HEK293T (cell line): ENCODE results near the gene PSMB4.

Experiments used
- CTBP1 ChIP-seq: fragments of 450-650 bp; IDR thresholded peaks from 2 replicates; pipeline ENCODE4 v1.6.1; 2016; ENCODE audit warnings: borderline replicate concordance
- FOXA1 ChIP-seq: fragments of 450-650 bp; IDR thresholded peaks from 2 replicates; pipeline ENCODE4 v1.6.1; 2016; ENCODE audit warnings: mild to moderate bottlenecking
- FOXM1 ChIP-seq: fragments of 450-650 bp; IDR thresholded peaks from 2 replicates; pipeline ENCODE4 v1.6.1; 2017; ENCODE audit warnings: mild to moderate bottlenecking, borderline replicate concordance
- HDGF ChIP-seq: fragments of 450-650 bp; IDR thresholded peaks from 2 replicates; pipeline ENCODE4 v1.6.1; 2017; ENCODE audit warnings: antibody characterized with exemption, borderline replicate concordance
- L3MBTL2 ChIP-seq: fragments of 450-650 bp; conservative IDR thresholded peaks from 2 replicates; pipeline ENCODE4 v1.6.1; 2016; ENCODE audit warnings: mild to moderate bottlenecking
- PKNOX1 ChIP-seq: fragments of 450-650 bp; IDR thresholded peaks from 2 replicates; pipeline ENCODE4 v1.6.1; 2016
- SP1 ChIP-seq: fragments of 450-650 bp; IDR thresholded peaks from 2 replicates; pipeline ENCODE4 v1.6.1; 2017

- TF ChIP-seq L3MBTL2 (no peak), FOXM1 (no peak), HDGF (no peak), FOXA1 (no peak), PKNOX1 (no peak), CTBP1 (no peak), SP1 (no peak)
Measured at GRCh38 chr1:151364996-151365395, 34.4 kb upstream of the PSMB4 start.
